Right hindlimb (tissue), 1 donor: Measurements from ENCODE around the gene LHX4.

Source experiments
- DNase-seq: peaks from one replicate; pipeline ENCODE4 v3.0.0-alpha.2; 2018

LHX4 gene

GRCh38 chr1:180247061-180247460 is 17.0 kb downstream of the LHX4 start:
- no peak for DNase-seq

GRCh38 chr1:180247580-180247979 is 17.5 kb downstream of the LHX4 start:
- no peak for DNase-seq

GRCh38 chr1:180248176-180248575 is 18.1 kb downstream of the LHX4 start:
- no peak for DNase-seq

- peak; percentile 57 for DNase-seq
Measured at GRCh38 chr1:180248731-180249681, 18.9 kb downstream of the LHX4 start.

GRCh38 chr1:180249725-180250498 is 19.8 kb downstream of the LHX4 start:
- no peak for DNase-seq

GRCh38 chr1:180250499-180250770 is 20.4 kb downstream of the LHX4 start:
- DNase-seq = no peak

- DNase-seq = no peak
Measured at GRCh38 chr1:180250883-180251509, 20.9 kb downstream of the LHX4 start.

GRCh38 chr1:180251526-180252305 is 21.7 kb downstream of the LHX4 start:
- DNase-seq = no peak

GRCh38 chr1:180252638-180253536 is 22.8 kb downstream of the LHX4 start:
- no peak for DNase-seq

GRCh38 chr1:180253585-180254495 is 23.8 kb downstream of the LHX4 start:
- DNase-seq = no peak

- DNase-seq = no peak
Measured at GRCh38 chr1:180254496-180254819, 24.4 kb downstream of the LHX4 start.

- no peak for DNase-seq
Measured at GRCh38 chr1:180254854-180255253, 24.8 kb downstream of the LHX4 start.

GRCh38 chr1:180255536-180256340 is 25.7 kb downstream of the LHX4 start:
- DNase-seq = no peak

GRCh38 chr1:180256341-180257027 is 26.4 kb downstream of the LHX4 start:
- no peak for DNase-seq

- DNase-seq = no peak
Measured at GRCh38 chr1:180257028-180257386, 26.9 kb downstream of the LHX4 start.

GRCh38 chr1:180257486-180257885 is 27.4 kb downstream of the LHX4 start:
- no peak for DNase-seq

GRCh38 chr1:180258290-180258689 is 28.2 kb downstream of the LHX4 start:
- no peak for DNase-seq

- DNase-seq = no peak
Measured at GRCh38 chr1:180258935-180259334, 28.9 kb downstream of the LHX4 start.
